GM19043 (cell line): ENCODE measurements around the gene PERM1.

Experiments
- ATAC-seq: cut with Tn5 transposase; IDR thresholded peaks from one replicate; pipeline ENCODE4 v1.9.1; 2021; ENCODE audit warnings: low read depth; ENCODE audit not compliant: unreplicated experiment

Gene PERM1

DNA sequence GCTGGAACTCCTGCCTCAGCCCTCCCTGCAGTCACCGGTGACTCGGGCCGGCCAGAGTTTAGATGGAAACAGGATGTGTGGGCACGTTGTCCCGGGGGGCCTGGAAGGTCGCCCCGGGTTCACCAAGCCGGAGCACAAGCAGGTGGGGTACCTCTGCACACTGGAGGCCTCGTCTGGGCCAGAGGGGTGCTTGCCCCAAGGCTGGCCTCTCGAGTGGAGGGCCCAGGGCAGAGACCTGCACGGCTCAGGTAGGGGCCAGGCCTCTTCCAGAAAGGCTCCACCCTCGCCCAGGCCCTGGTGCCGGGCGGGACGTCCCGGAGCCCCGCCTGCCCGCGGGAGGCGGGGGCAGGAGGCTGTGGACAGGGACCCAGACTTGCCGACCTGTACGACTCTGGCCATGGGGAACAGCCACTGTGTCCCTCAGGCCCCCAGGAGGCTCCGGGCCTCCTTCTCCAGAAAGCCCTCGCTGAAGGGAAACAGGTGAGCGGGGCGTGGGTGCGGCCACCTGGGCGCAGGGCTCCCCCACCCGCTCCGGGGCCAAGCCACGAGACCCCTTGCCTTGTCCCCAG is 15.7 kb downstream of the PERM1 start, which contains the start of gene PLEKHN1:
Gene PLEKHN1, plus strand, starts transcription at position 348 of the 569 bp plus-strand sequence. Its CDS starts 50 bp downstream, at position 398.
- no peak for ATAC-seq

DNA sequence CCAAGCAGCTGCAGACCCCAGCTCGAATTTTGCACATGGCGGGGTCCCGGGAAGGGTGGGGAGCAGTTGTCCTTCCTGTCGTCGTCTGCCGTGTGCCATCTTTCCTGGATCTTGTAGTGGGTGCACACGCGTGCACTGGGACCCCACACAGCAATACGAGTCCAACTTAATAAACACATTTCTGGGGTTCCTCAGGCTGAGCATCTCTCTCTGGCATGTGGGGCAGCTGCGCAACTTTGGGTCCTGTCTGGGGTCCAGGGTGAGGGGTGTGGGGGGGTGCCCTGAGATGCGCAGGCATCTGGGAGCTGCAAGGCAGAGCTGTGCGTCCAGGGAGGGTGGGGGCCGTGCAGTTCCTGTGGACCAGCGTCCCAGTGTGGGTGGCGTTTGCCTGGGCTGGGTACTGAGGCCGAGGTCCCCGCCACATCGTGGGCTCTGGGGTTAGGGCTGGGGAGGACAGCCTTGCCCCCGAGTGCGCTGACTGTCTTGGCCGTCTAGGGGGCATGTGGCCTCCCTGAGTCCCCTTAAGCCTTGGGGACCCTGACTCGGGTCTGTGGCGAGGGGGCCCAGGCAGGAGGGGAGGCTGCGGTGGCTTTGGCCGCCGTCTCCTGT is 16.3 kb downstream of the PERM1 start:
- ATAC-seq: no peak

DNA sequence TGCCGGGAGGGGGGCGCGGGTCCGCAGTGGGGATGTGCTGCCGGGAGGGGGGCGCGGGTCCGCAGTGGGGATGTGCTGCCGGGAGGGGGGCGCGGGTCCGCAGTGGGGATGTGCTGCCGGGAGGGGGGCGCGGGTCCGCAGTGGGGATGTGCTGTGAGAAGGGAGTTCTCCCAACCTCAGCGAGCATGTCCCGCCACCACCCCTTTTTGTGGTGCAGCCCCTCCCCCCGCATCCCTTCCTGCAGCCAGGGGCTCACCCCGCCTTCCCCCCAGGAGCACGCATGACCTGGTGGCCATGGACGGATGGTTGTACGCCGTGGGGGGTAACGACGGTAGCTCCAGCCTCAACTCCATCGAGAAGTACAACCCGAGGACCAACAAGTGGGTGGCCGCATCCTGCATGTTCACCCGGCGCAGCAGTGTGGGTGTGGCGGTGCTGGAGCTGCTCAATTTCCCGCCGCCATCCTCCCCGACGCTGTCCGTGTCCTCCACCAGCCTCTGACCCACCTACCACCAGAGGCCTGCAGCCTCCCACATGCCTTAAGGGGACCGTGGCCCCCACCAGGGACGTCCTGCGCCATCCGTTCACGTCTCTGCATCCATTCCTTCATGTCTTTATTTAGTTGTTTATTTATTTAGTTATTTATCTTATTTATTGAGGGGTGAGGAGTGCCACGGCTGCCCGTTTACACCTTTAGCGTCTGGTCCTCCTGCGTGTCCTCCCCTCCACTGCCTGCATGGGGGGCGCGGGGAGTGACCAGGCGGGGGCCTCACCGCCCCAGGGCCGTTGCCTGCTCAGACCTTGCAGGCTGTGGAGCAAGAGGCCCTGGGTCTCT is 17.0 kb downstream of the PERM1 start:
- no peak for ATAC-seq

DNA sequence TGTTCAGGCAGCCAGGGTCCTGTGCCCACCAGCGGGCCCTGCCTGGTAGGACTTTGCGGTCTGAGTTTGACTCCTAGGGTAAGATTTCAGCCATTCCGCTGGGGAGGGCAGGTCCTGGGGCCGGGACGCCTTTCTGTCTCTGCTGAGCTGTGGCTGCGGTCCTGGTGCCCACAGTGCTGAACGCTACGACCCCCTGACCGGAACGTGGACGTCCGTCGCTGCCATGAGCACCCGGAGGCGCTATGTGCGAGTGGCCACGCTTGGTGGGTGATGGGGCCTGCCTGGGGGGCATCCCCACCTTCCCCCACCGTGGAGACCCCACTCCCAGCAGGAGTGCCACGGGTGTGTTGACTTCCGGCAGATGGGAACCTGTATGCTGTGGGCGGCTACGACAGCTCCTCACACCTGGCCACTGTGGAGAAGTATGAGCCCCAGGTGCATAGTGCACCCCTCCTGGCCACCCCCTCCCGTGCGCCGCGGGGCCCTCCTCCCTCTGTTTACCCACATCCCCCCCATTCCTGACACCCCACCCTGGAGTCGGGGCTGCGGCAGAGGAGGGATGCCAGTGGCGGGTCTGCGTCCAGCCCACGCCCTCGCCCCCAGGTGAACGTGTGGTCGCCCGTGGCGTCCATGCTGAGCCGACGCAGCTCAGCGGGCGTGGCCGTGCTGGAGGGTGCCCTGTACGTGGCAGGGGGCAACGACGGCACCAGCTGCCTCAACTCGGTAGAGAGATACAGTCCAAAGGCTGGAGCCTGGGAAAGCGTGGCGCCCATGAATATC is 18.0 kb downstream of the PERM1 start:
- no peak for ATAC-seq

DNA sequence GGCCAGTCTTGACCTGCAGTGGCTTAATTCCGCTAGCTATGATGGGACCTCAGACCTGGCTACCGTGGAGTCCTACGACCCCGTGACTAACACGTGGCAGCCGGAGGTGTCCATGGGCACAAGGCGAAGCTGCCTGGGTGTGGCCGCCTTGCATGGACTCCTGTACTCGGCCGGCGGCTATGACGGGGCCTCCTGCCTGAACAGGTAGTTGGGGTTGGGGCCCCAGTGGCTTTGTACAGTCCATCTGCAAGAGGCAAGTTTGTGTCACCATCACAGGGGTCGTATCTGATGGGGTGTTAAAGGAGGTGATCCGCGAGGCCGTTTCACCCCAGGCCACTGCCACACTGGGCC is 18.6 kb downstream of the PERM1 start:
- no peak for ATAC-seq

GRCh38 chr1:962381-963300 is 19.3 kb downstream of the PERM1 start:
- ATAC-seq: no peak

GRCh38 chr1:961132-961669 is 20.7 kb downstream of the PERM1 start:
- ATAC-seq: no peak

GRCh38 chr1:960363-961131 is 21.3 kb downstream of the PERM1 start, which contains the start of gene KLHL17:
TSS of gene KLHL17 (plus strand) at chr1:960584. CDS start at chr1:960694, 110 bp downstream.
- no peak for ATAC-seq

DNA sequence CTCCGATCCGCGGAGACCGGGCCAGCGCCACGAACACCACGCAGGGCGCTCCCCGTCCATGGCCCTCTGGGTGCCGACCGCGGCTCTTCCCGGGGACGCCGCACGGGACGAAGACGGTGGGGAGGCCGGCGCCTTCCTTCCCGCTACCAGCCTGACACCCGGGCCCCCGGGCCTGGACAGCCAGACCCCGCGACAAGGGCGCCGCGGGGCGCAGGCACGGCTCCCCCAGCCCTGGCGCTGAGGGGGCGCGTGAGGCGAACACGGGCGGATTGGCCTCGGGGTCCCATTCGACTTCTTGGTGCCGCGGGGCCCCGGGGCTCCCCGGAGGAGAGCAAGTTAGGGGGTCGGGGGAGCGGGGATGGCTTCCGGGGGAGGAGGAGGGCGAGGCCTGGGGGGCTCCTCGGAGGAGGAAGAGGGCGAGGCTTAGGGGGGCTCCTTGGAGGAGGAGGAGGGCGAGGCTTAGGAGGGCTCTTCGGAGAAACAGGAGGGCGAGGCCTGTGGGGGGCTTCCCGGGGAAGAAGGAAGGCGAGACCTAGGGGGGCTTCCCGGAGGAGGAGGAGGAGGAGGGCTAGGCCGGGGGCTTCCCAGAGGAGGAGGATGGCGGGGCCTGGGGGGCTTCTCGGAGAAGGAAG is 22.0 kb downstream of the PERM1 start:
- ATAC-seq: no peak

DNA sequence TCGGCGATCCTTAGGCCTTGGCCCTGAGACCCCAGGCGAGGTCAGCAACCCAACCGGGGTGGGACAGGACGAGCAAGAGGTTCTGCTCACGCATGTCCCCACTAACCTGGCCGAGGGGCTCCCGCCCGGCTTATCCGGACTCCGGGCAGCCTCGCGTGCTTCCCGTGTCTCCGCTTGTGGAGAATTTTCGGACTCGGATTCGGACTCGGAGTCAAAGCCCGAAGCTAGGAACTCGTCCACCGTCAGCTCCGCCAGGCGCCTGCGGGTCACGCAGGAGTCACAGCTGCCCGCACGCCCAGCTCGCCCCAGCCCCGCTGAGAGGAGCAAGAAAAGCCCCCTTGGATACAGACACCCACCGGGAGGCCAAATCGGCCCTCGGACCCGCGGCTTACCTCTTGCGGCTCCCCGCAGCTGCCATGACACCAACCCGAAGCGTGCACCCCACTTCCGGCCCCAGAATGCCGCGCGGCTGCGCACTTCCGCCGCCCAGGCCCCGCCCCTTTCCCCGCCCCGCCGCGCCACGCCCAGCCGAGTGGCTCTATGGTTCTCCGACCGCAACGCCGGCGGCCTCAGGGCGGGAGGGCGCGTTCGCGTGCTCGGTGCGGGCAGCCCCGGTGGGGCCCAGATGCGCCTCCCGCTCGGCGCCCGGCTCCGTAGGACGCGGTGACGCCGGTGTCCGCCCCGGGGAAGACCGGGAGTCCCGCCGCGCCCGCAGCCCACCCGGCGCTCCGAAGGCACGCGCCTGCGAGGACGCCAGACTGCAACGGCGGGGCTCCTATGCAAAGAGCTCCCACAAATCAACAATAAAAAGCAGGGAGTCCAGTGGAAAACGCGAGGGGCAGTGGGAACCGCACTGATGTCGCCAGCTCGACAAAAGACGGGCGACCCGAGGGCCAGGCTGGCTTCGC is 22.8 kb downstream of the PERM1 start, which contains the start of gene NOC2L:
Gene NOC2L, minus strand, starts transcription at position 434 of the 908 bp plus-strand sequence. Its CDS starts 16 bp downstream, at position 418.
- peak; percentile 49 for ATAC-seq

- ATAC-seq: no peak
Observed at GRCh38 chr1:956636-957035, 25.3 kb downstream of the PERM1 start.

DNA sequence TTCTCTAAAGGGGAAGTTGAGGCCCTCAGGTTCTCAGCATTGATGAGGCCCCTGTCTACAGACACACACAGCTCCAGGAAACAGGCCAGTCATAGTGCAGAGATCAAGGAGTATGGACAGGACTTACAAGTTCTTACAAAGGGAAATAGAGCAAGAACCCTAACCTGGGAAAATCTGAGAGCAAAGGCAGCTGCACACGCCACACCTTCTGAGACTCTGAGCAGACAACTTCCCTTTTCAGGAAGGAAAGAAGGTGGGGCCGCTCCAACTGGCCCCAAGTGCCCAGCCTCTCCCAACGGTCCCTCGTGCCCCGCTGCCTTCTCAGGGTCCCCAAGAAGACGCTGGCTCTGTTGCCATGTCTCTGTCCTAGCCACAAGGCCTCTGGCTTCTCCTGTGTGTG is 26.4 kb downstream of the PERM1 start:
- ATAC-seq: no peak

- ATAC-seq: no peak
Observed at GRCh38 chr1:954927-955326, 27.0 kb downstream of the PERM1 start.

- ATAC-seq: no peak
Observed at GRCh38 chr1:953524-954320, 28.2 kb downstream of the PERM1 start.

- ATAC-seq: no peak
Observed at GRCh38 chr1:952603-953002, 29.3 kb downstream of the PERM1 start.

DNA sequence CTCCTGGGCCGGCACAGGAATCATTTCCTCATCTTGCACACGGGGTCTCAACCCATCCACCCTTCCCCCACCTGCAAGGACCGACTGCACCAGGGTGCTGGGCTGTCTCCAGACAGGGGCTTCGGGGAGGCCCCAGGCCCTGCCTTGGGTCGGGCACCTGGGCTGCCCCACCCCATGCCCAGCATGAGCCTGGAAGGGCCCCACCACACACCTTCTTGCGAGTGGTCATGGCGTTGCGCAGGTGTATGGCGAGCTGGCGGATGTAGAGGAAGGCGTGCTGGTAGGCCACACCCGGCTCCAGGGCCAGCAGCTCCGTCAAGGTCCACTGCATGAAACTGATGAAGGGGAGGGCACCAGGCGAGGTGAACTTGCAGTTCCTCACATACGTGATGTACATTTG is 29.7 kb downstream of the PERM1 start:
- ATAC-seq: no peak
